Activated CD8-positive, alpha-beta memory T cell treated with anti-CD3 and anti-CD28 coated beads, Interleukin-2, amount 50 U/mL, for 1 hour (primary cell): ENCODE data around the gene BSG.
"Not testable (repeated sequence)": the region's sequence is repeated elsewhere in the genome, so short reads cannot be mapped to it uniquely, and the experiment has no call there.

ENCODE experiments used
- DNase-seq: peaks from one replicate; pipeline ENCODE4 v3.0.0-alpha.2; 2020; ENCODE audit errors: extremely low read depth

The BSG gene

DNA sequence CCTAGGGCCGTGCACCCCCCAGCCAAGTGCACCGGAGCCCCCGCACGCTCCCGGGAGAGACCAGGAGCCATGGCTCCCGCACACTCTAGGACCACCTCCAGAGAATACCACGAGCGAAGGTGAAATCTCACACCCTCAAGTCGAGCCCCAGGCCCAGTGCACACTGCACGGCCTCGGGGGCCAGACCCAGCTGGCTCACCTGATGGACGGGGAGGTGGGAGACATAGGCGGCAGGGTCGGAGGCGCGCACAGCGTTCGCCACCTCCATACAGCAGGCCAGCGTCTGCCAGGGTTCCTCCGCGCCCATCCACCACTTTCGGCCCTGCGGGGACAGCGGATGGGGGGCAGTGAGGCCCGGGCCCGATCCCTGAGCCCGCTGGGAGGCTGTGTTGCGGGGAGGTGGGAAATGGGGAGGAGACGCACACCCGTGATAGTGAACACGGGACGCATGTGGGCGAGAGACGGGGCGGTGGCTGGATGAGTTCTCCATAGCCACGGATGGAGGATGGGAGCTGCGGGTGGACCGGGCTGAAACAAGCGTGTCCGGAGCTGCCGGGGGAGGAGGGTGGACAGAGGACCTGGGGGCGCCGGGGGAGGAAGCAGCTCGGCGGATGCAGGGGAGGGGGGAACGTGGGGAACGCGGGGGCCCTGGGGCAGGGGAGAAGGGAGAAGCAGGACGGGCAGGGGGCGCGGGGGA is 47.9 kb downstream of the BSG start:
- no peak for DNase-seq

DNA sequence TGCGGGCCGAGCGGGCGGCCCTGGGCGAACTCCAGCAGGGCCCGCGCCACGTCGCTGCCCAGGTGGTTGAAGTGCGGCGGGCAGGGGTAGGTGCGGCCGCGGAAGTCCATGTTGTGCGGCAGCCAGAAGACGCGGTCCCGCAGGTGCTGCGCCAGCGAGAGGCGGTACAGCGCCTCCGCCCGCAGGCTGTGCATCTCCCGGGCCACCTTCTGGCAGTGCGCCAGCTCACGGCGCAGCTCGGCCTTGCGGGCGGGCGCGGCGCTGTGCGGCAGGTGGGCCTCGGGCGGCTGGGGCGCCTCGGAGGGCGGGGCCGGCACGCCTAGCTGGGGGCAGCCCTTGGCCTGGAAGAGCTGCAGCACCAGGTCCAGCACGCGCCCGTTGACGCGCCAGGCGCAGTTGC is 48.8 kb downstream of the BSG start:
- DNase-seq, result not testable (repeated sequence)

DNA sequence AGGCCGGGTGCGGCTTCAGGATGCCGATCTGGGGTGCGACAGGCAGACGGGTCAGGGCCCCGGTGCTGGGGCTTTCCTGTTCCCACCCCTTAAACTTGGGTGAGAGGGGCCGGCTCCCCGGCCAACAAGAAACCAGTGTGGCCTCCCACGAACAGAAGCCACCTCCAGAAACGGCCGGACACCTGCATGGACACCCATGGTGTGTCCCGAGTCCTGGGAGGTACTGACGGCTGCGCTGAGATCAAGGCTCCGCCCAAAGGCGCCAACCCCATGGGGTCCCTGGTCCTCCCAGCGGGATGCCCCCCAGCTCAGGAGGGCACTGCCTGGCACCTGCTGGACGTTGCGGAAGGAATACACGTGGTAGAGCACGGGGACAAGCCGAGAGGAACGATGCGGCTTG is 49.4 kb downstream of the BSG start:
- DNase-seq, result no peak

DNA sequence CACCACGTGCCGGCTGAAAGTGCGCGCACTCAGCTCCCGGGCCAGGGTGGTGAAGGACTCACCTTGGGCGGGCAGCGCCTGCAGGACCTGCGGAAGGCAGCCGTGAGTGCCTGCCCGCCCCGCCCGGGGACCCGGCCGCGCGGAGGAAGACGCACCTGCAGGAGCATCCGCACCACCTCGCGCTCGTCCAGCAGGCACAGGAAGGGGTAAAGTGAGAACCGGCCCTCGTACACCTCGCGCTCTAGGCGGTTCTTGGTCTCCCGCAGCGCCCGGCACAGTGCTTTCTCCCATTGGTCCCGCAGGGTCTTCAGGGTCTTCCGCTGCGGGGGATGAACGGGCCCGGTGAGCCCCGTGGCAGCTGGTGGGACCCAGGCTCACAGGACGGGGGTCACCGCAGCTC is 50.3 kb downstream of the BSG start:
- no peak for DNase-seq

DNA sequence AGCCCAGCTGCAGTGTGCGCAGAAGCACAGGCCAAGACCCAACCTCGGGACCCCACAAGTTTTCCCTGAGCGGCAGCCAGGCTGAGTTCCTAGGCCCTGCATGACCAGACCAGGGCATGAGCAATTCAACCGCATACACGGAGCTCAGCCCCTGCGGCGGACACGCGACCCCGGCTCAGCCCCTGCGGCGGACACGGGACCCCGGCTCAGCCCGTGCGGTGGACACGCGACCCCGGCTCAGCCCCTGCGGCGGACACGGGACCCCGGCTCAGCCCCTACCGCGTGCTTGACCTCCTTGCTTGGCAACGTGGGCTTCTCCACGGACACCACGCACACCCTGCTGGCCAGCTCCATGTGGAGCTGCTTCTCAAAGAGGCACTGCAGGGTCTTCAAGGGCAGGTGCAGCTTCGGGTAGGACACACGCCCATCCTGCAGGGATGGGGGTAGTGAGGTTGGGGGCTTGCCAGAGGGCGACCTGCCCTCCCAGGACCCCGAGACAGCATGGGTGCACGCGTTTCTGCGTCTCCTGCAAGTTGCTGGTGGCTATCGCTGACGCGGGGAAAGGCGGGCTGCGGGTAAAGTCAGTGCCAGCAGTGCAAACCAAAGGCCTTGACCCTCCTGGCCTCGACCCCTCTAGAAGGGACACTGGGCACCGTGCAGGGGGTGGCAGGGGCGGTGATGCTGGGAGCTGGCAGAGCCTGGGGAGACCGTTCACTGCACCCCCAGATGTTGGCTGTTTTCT is 51.0 kb downstream of the BSG start:
- no peak for DNase-seq

DNA sequence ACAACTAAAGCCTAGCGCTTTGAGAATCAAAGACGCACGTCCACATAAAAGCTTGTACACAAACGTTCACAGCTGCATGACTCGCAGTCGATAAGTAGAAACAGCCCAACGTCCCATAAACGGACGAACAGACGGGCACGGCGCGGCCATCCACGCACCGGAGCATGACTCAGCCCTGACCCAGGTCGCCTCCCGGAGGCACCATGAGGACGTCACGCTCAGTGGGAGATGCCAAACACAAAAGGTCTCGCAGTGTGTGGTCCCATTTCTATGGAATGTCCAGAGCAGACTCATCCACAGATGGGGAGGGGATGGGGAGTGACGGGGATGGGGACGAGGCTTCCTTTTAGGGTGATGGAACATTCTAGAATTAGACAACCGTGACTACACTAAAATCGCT is 51.6 kb downstream of the BSG start:
- DNase-seq, result no peak

DNA sequence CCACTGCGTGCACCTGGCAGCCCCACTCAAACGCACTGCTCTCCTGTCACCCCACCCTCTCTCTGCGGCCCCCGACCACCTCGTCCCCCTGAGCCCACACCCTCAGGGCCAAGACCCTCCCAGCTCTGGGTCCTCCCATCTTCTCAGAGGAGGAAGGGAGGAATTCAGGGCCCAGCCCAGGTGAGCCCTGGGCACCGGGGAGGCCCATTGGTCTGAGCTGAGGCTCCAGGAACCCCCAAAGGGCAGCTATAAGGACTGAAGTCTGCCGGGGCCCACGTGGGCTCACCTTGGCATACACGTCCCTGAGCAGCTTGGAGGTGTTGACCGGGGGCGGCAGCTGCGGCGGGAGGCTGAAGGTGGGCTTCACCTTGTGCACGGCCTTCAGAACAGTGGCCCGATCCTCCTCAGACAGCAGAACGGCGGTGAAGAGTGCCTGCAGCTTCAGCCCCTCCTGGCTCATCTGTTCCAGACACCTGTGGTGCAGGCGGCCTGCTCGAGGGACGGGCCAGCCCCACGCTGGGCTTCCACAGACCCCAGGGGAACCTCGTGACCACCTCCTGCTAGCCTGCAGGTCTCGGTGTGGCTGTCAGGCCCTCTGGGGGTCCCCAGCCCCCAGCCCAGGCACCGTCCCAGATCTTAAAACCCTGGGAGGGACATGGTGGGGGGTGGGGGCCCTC is 52.2 kb downstream of the BSG start:
- no peak for DNase-seq

DNA sequence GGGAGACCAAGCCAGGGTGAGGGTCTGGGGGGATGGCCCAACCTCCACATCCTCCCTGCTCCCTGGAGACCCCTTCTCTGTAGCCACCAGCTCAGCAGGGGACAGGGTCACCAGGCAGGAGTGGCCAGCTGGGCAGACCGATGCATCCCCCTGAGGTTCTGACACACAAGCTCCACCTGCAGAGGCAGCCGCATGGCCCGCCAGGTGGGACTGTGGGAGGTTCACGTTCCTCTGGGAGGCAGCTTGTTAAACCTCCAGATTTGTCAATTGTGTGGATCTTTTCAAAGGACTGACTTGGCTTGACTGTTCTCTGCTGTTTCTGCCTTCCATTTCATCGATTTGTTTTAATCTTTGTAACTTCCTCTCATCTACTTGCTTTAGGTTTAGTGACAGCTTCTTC is 52.9 kb downstream of the BSG start:
- no peak for DNase-seq

DNA sequence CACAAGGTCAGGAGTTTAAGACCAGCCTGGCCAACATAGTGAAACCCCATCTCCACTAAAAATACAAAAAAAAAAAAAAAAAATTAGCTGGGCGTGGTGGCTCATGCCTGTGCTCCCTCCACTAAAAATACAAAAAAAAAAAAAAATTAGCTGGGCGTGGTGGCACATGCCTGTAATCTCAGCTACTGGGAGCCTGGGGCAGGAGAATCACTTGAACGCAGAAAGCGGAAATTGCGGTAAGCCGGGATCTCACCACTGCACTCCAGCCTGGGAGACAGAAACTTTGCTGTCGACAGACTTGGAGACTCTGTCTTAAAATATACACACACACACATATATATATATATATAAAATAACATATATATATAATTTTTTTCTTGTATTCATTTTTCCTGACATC is 54.2 kb downstream of the BSG start:
- DNase-seq, result not testable (repeated sequence)

DNA sequence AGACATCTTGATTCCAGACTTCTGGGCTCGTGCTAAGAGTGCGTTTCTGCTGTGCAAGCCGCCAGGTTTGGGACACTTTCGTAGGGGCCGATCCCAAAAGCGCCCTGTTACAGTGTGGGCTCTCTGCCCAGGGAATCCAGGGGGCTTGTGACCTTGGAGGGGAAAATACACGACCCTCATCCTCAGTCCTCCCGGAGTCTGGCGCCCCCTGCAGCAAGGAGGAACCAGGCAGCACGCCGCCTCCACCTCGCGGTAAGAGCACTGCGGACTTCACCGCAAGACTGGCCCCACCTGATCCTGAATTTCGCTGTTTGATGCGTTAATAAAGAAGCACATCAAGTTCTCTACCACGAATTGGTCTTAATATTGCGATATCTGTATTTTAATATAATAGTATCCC is 55.8 kb downstream of the BSG start:
- DNase-seq, result no peak

DNA sequence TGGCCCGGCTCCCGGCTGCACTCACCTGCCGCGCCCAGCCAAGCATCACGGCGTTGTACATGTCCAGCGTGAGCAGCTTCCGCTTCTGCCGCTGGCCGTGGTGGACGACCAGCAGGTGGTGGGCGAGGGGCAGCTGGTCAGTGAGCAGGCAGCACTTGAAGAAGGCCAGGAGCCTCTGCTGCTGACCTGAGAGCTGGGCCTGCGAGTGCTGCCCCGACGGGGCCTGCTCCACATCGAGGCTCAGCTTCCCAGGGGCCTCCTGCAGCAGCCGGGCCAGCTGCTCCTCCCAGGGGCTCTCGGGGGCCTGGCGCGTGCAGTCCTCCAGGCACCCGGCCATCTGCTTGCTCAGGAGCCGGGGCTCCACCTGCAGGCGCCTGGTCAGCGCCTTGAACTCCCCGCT is 57.1 kb downstream of the BSG start:
- not testable (repeated sequence) for DNase-seq

DNA sequence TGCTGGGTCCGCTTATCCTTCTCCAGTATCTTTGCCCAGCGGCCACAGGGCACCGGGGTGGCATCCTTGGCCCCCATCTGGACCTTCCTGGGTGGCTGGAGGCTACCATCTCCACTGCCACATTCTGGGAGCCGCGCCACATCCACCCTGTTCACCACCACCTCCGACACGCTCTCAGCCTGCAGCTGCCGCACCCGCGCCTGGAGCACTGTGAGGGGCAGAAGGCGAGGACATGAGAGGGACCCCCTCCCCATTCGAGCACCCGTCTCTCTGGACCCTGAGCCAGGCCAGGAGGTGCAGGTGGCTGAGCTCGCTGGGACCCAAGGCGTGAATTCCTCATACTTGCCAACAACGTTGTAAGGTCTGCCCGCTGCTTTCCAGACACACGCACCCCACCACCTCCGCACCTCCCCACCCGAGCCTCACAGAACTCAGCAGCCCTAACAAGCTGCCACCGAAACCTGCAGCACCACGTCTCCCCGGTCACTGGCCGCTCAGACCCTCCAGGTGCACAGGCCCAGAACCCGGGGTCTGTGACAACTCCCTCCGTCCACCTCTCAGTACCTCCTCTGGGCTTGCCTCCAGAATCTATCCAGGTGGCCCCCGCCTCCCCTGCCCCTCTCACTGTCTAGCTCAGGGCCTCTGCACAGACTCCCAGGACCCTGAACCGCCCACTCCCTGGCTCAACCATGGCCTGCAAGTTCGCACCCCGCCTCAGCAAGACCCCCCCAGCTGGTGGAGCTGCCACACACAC is 57.7 kb downstream of the BSG start:
- DNase-seq, result no peak

DNA sequence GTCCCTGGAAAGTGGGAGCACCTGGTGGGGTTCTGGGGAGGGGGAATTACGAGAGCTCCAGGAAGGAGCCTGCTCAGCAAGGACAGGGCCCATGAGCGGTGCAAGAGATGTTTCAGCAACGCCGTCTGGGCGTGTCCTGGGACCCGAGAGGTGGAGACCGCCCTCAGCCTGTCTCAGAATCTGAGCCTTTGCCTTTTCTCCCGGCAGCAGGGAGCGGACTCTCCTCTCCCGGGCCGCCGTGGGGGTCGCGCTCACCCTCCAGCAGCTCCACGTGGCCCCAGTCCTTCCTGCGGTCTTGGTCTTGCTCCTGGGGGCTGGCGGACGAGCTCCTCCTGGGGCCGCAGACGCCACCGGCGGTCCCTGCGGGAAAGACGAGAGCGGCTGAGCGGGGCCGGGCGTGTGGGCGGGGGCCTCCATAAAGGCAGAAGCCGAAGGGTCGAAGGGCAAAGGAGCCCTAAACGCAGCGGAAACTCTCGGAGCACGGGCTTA is 60.2 kb downstream of the BSG start:
- DNase-seq, result no peak
